Measurements from ENCODE around the gene BTBD10.

GRCh38 chr11:13366266-13367026, 96.6 kb downstream of the BTBD10 start:
- TF ChIP-seq CTCF (conservative IDR thresholded peaks at IDR 0.05; ENCODE audit: low read depth, low read length) (no peak), EZH2 (IDR thresholded peaks at IDR 0.05; ENCODE audit: low read length, unreplicated experiment) (no peak)

Measured in PC-3 (cell line).